HG03139 (cell line): ENCODE measurements around the gene HOXD4.

ENCODE experiments used
- ATAC-seq: cut with Tn5 transposase; IDR thresholded peaks from one replicate; pipeline ENCODE4 v1.9.1; 2021; ENCODE audit not compliant: unreplicated experiment

The HOXD4 gene

GRCh38 chr2:176187899-176188773 is 36.8 kb downstream of the HOXD4 start, which contains the start of gene HOXD1:
HOXD1 (plus strand) TSS chr2:176188668; CDS start chr2:176188802, 134 bp downstream.
- ATAC-seq: no peak

DNA sequence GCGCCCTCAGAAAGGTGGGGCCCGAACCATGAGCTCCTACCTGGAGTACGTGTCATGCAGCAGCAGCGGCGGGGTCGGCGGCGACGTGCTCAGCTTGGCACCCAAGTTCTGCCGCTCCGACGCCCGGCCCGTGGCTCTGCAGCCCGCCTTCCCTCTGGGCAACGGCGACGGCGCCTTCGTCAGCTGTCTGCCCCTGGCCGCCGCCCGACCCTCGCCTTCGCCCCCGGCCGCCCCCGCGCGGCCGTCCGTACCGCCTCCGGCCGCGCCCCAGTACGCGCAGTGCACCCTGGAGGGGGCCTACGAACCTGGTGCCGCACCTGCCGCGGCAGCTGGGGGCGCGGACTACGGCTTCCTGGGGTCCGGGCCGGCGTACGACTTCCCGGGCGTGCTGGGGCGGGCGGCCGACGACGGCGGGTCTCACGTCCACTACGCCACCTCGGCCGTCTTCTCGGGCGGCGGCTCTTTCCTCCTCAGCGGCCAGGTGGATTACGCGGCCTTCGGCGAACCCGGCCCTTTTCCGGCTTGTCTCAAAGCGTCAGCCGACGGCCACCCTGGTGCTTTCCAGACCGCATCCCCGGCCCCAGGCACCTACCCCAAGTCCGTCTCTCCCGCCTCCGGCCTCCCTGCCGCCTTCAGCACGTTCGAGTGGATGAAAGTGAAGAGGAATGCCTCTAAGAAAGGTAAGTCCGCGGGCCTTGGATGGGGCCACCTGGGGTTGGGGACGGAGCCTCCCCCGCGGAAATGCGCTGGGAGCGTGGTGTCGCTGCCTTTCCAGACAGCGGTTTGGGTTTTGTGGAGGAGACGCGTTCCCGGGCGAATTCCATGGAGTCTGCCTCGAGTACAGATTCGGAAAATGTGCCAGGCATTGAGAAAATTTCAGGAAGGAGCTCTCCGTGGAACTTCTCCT is 37.7 kb downstream of the HOXD4 start:
- ATAC-seq: no peak

- no peak for ATAC-seq
These were observed 38.6 kb downstream of the HOXD4 start for GRCh38 chr2:176189681-176190641.

DNA sequence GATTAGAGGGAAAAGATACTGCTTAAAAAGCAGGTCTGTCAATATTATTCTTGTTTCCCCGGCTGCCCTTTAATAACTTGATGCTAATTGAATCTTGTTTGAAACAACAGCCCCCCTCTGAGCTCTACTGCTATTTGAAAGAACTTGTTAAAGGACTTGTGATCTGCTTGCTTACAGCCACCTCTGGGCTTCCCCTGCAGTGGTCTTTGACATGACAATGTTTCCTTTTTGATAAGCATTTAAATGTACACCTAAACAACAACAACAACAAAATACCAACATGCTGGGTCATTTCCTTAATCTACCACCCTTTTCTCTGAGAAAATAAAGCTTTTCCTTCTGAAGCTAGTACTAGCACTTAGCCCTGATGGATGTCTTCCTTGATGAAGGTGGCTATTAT is 41.0 kb downstream of the HOXD4 start:
- no peak for ATAC-seq

DNA sequence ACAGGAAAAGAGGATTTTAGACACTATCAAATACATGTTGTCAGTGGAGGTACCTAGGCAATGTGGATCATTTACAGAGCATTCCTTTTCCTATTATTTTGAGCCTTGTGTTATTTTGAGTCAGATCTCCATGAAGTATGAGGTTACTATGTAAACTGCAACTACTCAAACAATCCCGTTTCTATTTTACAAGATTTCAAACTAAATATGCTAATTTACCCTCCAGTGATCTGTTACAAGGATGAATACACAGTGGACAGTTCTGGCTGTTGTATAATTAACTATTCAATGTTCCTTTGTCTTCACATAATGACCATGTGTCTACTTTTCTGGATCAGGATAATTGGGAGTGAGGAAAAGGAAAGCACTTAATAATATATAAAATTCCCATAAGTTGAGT is 41.7 kb downstream of the HOXD4 start:
- no peak for ATAC-seq

- ATAC-seq: no peak
These were observed 48.6 kb downstream of the HOXD4 start for GRCh38 chr2:176199902-176200301.

- ATAC-seq: no peak
These were observed 49.6 kb downstream of the HOXD4 start for GRCh38 chr2:176200971-176201370.

GRCh38 chr2:176202491-176202890 is 51.1 kb downstream of the HOXD4 start:
- ATAC-seq: no peak
